GM18498 (cell line): Measurements from ENCODE around the gene CTDSPL.

Source experiments
- ATAC-seq: cut with Tn5 transposase; IDR thresholded peaks from one replicate; pipeline ENCODE4 v1.9.1; 2021; ENCODE audit warnings: mild to moderate bottlenecking, moderate library complexity; ENCODE audit not compliant: unreplicated experiment

Gene CTDSPL

DNA sequence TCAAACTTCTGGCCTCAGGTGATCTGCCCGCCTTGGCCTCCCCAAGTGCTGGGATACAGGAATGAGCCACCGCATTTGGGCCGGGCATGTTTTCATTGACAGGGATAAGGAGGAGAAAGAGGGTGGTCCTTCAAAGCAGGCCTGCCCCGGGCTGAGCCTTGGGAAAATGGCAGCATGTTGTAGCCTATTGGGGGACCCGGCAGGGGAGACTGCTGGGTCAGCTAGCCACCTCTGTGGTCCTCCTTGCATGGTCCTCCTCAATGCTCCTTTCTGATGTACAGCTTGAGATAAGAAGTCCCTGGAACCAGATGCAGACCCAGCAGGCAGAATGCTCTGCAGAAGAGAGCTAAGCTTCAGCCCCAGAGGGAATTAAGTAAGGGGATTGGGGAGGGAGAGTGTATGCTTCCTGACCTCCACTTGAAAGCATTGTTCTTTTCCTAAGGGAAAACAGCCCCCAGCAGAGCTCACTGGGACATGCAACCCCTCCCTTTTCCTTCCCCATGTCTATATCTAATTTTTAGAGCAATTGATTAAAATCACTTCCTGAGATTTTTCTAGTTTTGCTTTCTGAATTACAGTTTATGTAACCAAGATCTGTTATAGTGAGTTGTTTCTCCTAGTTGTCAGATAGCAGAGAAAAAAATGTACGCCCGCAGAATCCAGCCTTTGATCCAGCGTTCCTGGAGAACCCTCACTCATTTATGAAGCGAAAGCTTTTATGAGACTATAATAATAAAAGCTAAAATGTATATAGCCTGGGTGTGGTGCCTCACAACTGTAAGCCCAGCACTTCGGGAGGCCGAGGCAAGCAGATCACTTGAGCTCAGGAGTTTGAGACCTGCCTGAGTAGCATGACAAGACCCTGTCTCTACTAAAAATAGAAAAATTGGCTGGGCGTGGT, 80.2 kb downstream of the CTDSPL start:
- no peak for ATAC-seq

GRCh38 chr3:37942646-37943045, 81.0 kb downstream of the CTDSPL start:
- no peak for ATAC-seq

- no peak for ATAC-seq
These were observed 81.4 kb downstream of the CTDSPL start for GRCh38 chr3:37943126-37943525.

- no peak for ATAC-seq
These were observed 82.1 kb downstream of the CTDSPL start for GRCh38 chr3:37943631-37944314.

DNA sequence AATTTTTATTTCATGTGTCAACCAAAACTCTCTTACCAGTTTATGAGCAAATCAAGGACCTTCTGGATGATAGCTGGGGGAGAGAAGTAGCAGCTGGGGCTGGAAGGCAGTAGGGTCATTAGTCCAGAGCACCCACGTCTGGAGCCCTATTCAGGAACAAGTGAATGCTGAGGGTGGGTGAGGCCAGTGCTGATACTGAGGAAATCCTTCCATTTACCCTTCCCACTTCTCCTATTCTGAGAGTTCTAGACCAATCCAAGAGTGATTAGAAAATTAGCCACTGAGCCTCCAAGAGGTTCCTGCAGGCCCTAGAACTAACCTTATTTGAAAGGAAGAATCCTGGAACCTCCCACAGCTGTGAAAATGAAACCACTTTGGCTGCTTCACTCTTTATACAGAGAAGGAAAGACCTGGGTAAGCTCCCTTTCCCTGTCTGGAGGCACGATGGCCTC, 82.7 kb downstream of the CTDSPL start:
- no peak for ATAC-seq

DNA sequence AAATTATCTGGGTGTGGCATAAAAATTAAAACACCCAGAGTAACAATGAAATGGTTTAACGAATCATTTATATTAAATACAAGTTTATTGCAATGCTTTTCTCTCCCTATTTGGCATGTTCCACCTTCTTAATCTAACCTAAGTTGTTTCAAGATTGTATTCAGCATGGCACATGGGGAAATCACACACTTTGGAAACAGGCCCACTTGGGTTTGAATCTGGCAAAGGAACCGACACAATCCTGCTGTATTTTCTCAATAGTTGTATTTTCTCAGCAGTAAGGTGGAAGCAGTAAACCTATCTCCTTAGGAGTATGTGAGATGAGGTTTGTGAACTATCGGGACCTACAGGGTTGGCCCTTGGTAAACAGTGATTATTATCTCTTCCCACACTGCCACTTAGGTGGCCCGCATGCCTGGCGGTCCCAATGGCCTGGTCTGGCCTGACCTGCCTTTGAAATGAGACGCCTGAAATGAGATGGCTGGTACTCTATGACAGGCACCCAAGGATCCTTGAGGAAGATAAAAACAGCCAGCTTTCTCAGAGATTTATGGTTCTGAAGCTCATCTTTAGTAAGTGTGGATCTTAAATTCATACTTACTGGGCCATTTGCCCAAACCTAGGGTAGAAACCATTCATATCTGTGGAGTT, 83.6 kb downstream of the CTDSPL start:
- no peak for ATAC-seq

DNA sequence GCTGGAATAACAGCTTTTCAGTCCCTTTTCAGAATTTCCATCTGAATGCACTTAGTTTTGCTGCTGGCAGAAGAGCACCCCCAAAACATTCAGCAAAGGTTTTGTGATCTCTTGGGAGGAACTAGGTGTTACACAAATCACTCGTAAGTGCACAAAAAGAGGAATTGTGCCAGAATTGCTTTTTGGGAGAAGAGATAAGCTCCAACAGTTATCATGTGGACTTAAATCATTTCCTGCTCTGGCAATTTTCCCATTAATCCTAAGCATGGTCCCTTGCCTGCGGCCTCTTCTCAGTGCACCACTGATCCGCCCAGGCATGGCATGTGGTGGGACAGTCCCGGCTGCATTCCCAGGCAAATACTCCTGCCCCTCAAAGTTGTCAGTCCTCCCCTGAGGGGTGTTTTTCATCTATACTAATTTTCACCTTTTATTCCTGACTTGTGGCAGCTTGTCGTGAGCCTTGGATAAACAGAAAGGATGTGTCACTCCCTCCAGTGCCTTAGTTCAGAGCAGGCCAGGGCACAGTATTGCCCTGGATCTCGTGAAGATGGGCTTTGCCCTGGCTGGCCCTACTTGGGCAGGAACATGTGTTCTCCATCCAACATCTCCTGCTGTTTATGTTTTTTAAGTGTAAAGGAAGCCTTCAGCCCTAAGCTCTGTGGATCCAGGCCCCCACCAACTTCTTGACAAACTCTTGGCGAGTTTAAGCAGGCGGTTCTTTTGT, 84.3 kb downstream of the CTDSPL start:
- ATAC-seq: no peak

GRCh38 chr3:37946531-37946889, 84.8 kb downstream of the CTDSPL start:
- no peak for ATAC-seq

GRCh38 chr3:37949866-37950265, 88.2 kb downstream of the CTDSPL start:
- no peak for ATAC-seq

DNA sequence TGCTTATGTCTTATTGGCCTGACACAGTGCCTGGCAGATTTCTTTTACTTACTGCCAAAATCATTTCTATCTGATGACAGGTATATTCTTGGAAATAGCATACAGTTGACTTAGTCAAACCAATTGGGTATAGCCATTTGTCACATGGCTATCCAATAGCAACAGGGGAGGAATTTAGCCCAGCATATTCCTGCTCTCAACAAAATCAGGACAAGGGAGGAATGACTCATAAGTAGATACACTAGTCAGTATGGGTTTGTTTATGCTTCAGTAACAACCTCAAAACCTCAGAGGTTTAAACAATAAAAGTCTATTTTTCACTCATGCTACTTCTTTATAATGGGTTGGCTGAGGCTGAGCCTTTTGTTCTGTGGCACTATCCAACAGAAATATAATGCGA, 90.9 kb downstream of the CTDSPL start:
- ATAC-seq: no peak

GRCh38 chr3:37953226-37953625, 91.5 kb downstream of the CTDSPL start:
- ATAC-seq: no peak

GRCh38 chr3:37953707-37954394, 92.2 kb downstream of the CTDSPL start:
- ATAC-seq: no peak

DNA sequence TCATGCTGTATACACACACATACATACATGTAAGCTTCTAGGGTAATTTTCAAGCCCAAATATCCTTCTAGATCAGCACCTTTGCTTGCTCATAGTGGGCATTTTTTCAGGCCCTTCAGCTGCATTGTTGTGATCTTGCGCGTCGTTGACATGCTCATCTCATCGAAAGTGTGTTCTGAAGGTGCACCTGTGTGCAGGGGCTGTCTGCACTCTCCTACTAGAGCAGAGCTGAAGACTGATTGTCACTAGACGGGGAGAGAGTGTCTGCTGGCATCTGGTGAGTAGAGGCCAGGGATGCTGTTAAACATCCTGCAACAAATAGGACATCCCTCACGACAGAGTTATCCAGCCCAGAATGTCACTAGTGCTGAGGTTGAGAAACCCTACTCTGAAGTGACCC, 93.2 kb downstream of the CTDSPL start:
- no peak for ATAC-seq

GRCh38 chr3:37955918-37956707, 94.4 kb downstream of the CTDSPL start:
- no peak for ATAC-seq

GRCh38 chr3:37956723-37957538, 95.3 kb downstream of the CTDSPL start:
- ATAC-seq: no peak

- ATAC-seq: no peak
These were observed 95.9 kb downstream of the CTDSPL start for GRCh38 chr3:37957539-37957936.

DNA sequence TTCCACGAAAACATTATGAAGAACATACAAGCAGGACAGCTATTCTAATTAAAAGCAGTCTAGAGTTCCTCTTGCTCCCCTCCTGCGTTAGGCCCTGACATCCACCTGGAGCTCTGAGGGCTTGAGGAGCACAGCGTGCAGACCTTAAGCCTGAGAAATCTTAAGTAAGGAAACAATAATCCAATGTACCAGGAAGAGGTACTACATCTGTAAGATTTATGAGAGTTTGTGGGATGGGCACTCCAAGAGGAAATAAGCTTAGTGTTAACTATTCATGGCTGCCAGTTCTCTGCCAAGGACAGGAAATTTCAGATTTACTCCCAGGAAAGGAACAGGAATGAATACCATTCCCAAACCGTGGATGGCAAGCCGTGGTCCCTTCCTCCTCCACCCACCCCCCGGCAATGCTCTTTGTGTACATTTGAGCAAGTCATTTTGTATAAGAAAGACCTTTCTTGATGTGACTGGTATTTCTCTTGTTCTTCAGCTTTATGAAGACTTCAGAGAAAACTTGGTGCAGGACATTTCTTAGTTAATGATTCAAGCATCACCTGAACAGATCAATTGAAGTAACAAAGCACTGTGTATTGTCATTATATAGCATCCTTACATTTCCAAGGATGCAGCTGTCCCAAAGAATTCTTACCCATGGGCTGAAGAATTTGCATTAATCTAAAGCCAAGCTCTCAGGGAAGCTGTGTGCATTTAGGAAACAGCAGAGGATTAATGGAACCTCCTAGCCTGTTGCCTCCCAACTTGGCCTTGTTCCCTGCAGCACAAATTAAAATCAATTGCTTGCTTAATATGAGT, 100.1 kb downstream of the CTDSPL start:
- ATAC-seq: no peak

- ATAC-seq: no peak
These were observed 101.3 kb downstream of the CTDSPL start for GRCh38 chr3:37963016-37963415.
